NCI-H1694 treated with DMSO at 0.1 percent for 48 hours (cell line): Measurements from ENCODE around the gene FOXP1.

Experiments used
- DNase-seq: peaks from one replicate; lab custom pipeline; 2025; lab: John Stamatoyannopoulos, UW

Gene FOXP1

GRCh38 chr3:71372241-71372768 is 211.2 kb downstream of the FOXP1 start:
- no peak for DNase-seq

GRCh38 chr3:71371282-71371681 is 212.2 kb downstream of the FOXP1 start:
- DNase-seq: no peak

GRCh38 chr3:71370467-71370866 is 213.1 kb downstream of the FOXP1 start:
- no peak for DNase-seq

GRCh38 chr3:71369701-71370391 is 213.7 kb downstream of the FOXP1 start:
- no peak for DNase-seq

- DNase-seq: no peak
Observed at GRCh38 chr3:71366988-71367604, 216.4 kb downstream of the FOXP1 start.

GRCh38 chr3:71361334-71361890 is 222.1 kb downstream of the FOXP1 start:
- DNase-seq: no peak

- DNase-seq: no peak
Observed at GRCh38 chr3:71360764-71361163, 222.8 kb downstream of the FOXP1 start.

GRCh38 chr3:71360180-71360579 is 223.3 kb downstream of the FOXP1 start:
- DNase-seq: no peak

- DNase-seq: no peak
Observed at GRCh38 chr3:71358243-71358642, 225.3 kb downstream of the FOXP1 start.

GRCh38 chr3:71356265-71356664 is 227.3 kb downstream of the FOXP1 start:
- DNase-seq: no peak

- no peak for DNase-seq
Observed at GRCh38 chr3:71355862-71356261, 227.7 kb downstream of the FOXP1 start.

- no peak for DNase-seq
Observed at GRCh38 chr3:71355037-71355436, 228.5 kb downstream of the FOXP1 start.

- DNase-seq: no peak
Observed at GRCh38 chr3:71351403-71352149, 232.0 kb downstream of the FOXP1 start.

GRCh38 chr3:71350998-71351397 is 232.5 kb downstream of the FOXP1 start:
- DNase-seq: no peak

- no peak for DNase-seq
Observed at GRCh38 chr3:71348831-71349230, 234.7 kb downstream of the FOXP1 start.

GRCh38 chr3:71348001-71348632 is 235.4 kb downstream of the FOXP1 start:
- no peak for DNase-seq

GRCh38 chr3:71346061-71346460 is 237.5 kb downstream of the FOXP1 start:
- no peak for DNase-seq

- DNase-seq: no peak
Observed at GRCh38 chr3:71345429-71346040, 238.0 kb downstream of the FOXP1 start.

GRCh38 chr3:71341721-71342120 is 241.8 kb downstream of the FOXP1 start:
- no peak for DNase-seq

- DNase-seq: no peak
Observed at GRCh38 chr3:71339049-71339448, 244.5 kb downstream of the FOXP1 start.

- no peak for DNase-seq
Observed at GRCh38 chr3:71332813-71333212, 250.7 kb downstream of the FOXP1 start.

- DNase-seq: no peak
Observed at GRCh38 chr3:71330909-71331308, 252.6 kb downstream of the FOXP1 start.
